GM18505 (cell line): ENCODE results near the gene COL6A1.

Experiments
- ATAC-seq: cut with Tn5 transposase; IDR thresholded peaks from one replicate; pipeline ENCODE4 v1.9.1; 2021; ENCODE audit not compliant: unreplicated experiment
- POLR2A ChIP-seq: IDR thresholded peaks from 4 replicates; pipeline ENCODE4 v1.6.1; 2011; ENCODE audit warnings: borderline replicate concordance; ENCODE audit not compliant: insufficient read depth, insufficient read length; ENCODE audit errors: extremely low read depth

Gene COL6A1

DNA sequence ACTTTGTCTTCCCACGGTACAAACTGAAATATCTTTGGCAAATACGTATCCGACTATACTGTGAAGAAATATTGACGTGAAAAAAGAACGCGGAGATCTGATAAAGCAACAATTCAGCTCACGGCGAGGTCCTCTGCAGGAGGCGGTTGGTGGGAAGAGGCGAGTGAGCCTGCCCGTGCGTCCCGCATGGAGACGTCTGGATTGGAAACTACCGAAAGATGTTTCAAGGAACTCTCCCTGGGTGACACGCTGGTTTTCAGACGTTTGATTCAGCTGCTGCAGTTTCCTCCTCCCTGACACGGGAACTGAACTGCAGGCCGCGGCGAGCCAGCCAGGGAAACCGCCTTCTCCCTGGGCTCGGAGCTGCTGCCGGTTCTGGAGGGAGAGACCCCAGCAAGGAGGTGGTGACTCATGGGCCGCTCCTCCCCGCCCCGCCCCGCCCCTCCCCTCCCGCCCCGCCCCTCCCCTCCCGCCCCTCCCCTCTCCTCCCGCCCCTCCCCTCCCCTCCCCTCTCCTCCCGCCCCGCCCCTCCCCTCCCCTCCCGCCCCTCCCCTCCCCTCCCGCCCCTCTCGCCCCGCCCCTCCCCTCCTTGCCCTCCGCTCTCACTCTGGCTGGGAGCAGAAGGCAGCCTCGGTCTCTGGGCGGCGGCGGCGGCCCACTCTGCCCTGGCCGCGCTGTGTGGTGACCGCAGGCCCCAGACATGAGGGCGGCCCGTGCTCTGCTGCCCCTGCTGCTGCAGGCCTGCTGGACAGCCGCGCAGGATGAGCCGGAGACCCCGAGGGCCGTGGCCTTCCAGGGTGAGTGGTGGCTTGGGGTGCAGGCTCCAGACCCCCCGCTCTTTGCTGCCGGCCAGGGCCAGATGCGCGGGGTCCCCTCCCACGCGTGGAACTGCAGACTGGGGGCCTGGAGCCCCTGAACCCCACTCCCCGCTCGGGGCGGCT is at the start of gene COL6A1:
COL6A1 (plus strand) TSS at position 620 of the 941 bp plus-strand sequence; CDS start at position 701, 81 bp downstream.
- TF ChIP-seq POLR2A, result no peak
- no peak for ATAC-seq

DNA sequence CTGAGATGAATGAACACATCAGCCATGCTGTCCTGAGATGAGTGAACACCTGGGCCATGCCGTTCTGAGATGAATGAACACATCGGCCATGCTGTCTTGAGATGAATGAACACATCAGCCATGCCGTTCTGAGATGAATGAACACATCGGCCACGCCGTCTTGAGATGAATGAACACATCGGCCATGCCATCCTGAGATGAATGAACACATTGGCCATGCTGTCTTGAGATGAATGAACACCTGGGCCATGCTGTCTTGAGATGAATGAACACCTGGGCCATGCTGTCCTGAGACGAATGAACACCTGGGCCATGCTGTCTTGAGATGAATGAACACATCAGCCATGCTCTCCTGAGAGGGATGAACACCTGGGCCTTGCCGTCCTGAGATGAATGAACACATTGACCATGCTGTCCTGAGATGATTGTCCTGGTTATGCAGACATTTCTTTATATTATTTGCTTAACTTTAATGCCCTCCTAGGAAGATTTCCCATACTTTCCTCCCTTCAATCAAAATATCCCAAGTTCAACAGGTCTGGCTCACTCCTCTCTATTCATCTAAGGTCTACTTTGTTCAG is 48.6 kb upstream of the COL6A1 start:
- no peak for TF ChIP-seq POLR2A
- no peak for ATAC-seq

- no peak for TF ChIP-seq POLR2A
- no peak for ATAC-seq
Measured at GRCh38 chr21:45934085-45934484, 47.5 kb upstream of the COL6A1 start.

DNA sequence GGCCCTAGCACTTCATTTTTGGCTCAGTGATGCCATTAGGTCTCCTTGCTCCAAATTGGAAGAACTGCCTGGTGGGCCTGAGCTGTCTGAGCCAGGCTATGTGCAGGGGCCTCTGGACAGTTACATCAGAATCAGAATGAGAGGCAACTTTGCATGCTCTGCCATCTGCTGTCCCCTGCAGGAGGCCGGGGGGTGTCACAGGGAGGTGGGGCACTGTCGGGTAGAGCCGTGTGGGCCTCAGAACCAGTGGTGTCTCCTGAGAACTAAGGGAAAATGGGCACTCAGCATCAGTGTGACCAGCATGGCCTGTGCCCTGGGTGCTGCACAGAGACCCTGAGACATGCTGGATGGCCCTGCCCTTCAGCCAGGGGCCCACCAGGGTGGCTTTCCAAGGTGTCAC is 47.0 kb upstream of the COL6A1 start:
- no peak for ATAC-seq

DNA sequence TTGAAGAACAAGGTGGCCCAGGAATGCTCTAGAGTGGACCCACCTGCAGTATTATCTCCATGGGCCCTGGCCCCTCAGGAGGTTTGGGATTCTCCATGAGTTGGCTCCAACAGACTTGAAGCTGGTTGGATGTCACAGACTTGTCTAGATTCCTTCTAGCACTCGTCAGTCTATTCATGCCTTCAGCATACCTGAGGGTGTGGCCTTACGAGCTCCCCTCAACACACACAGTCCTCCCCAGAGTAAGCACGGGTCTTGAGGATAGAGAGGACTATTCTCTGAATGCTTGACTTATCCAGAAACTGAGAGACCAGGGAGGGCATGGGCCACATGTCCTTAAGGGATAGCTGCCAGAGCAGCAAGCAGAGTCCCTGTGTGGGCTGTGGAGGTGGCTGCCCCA is 45.9 kb upstream of the COL6A1 start:
- no peak for ATAC-seq
- no peak for TF ChIP-seq POLR2A

More for the DNA sequence above, 47.0 kb upstream of the COL6A1 start:
- no peak for TF ChIP-seq POLR2A

DNA sequence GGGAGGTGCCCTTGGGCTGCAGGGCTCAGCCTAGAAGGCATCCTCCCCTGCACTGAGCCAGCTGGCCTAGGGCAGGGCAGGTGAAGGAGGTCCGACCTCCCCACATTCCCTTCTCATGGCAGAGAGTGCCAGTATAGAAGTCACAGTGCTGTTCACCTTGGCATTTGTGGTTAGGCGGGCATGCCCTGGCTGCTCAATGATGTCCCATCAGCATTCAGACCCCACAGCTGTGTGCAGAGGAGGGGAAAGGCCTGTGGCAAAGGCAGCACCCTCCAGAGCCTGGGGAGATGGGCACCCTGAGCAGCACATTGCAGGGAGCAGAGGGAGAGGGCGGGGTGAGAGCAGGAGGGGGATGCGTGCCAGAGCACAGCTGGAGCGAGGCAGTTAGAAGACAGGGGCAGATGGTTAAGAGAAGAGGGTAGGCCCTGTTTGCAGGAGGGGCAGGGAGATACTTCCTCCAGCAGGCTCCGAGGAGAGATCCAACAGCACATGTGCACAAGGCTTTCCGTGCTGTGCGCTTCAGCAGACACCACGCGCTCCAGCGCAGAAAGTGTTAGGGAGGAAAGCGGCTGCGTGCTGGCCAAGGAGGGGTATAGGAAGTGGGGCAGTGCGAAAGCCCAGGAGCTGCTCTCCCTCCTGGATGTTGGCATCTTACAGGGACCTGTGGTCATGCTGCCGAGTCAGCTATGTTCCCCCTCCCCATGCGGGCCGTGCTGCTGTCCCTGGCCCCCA is 43.7 kb upstream of the COL6A1 start:
- TF ChIP-seq POLR2A, result no peak
- ATAC-seq, result no peak

DNA sequence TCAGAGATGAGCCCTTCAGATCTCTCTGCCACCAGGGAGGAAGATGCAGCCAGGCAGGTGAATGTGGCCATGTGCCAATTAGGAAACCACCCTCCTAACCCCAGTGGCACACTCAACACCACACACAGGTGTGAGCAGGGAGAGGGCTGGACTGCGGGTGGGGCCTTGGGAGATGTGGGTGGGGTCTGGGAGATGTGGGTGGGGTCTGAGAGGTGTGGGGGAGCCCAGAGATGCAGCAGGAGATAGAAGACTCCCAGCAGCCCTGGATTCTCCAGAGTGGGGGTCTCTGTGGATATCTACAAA is 43.2 kb upstream of the COL6A1 start:
- TF ChIP-seq POLR2A, result no peak
- ATAC-seq, result no peak

DNA sequence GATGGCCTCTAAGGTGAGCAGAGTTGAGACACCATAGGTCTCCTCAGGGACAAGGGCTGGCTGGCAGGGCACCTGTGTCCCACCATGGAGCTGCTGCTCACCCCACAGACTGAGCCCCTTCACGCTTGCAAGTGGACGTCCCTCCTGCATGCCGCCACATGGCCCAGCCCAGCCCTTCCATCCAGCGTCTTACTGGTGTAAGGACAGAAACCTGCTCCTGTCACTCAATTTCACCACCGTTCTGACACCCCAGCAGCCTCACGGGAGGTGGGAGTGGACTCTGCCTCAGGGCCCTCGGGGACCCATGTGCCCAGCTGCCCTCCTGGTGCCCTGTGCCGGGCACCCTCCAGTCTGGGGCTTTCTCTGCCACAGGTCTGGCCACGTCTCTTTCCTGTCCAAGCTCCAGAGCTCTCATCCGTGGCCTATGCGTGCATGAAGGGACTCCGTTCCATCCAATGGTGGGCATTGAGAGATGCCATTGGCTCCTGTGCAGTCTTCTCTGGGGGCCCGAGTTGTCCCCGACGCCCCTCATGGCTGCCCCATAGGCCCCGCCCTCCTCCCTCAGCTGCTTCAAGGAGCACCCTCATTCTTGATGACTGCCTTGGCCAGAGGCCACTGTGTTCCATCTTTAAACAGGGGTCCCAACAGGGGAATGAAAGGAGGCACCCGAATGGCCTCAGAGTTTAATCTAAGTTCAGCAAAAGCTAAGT is 42.6 kb upstream of the COL6A1 start:
- TF ChIP-seq POLR2A, result no peak
- ATAC-seq, result no peak

GRCh38 chr21:45939521-45940045 is 42.0 kb upstream of the COL6A1 start:
- TF ChIP-seq POLR2A, result no peak
- ATAC-seq, result no peak

GRCh38 chr21:45940091-45940490 is 41.5 kb upstream of the COL6A1 start:
- ATAC-seq, result no peak
- no peak for TF ChIP-seq POLR2A

- no peak for TF ChIP-seq POLR2A
- ATAC-seq, result no peak
Measured at GRCh38 chr21:45940621-45941337, 40.8 kb upstream of the COL6A1 start.

GRCh38 chr21:45941338-45941710 is 40.2 kb upstream of the COL6A1 start:
- ATAC-seq, result no peak
- no peak for TF ChIP-seq POLR2A

GRCh38 chr21:45941717-45942546 is 39.6 kb upstream of the COL6A1 start:
- no peak for TF ChIP-seq POLR2A
- no peak for ATAC-seq
